H9 (cell line): ENCODE measurements around the gene STOM. TPM values are rescaled to one million over a fixed set of nuclear protein-coding genes. Genes with fewer than 3 reads are reported as not detected.

Experiments used
- DNase-seq: peaks from one replicate; pipeline ENCODE4 v3.0.0-alpha.2; 2017
- H2AFZ ChIP-seq: one replicate; pipeline ENCODE4 v1.6.1; 2013; ENCODE audit warnings: mild to moderate bottlenecking, low read length, control low read depth, moderate library complexity
- H2AK5ac ChIP-seq: 2 replicates; pipeline ENCODE4 v1.6.1; 2013; ENCODE audit warnings: low read length, control low read depth, mixed read lengths; ENCODE audit not compliant: insufficient read length
- H2BK120ac ChIP-seq: one replicate; pipeline ENCODE4 v1.6.1; 2013; ENCODE audit warnings: low read depth, mild to moderate bottlenecking, low read length, control low read depth, inconsistent platforms; ENCODE audit not compliant: poor library complexity, severe bottlenecking
- H2BK12ac ChIP-seq: 2 replicates; pipeline ENCODE4 v1.6.1; 2013; ENCODE audit warnings: low read length, control low read depth, mixed read lengths, low read depth; ENCODE audit not compliant: insufficient read length
- H2BK15ac ChIP-seq: 2 replicates; pipeline ENCODE4 v1.6.1; 2013; ENCODE audit warnings: low read depth, low read length, control low read depth
- H2BK20ac ChIP-seq: one replicate; pipeline ENCODE4 v1.6.1; 2013; ENCODE audit warnings: low read depth, mild to moderate bottlenecking, low read length, control low read depth, inconsistent platforms; ENCODE audit not compliant: poor library complexity, severe bottlenecking
- H2BK5ac ChIP-seq: 2 replicates; pipeline ENCODE4 v1.6.1; 2013; ENCODE audit warnings: low read length, control low read depth, mixed read lengths; ENCODE audit not compliant: insufficient read length
- H3K14ac ChIP-seq: 2 replicates; pipeline ENCODE4 v1.6.1; 2013; ENCODE audit warnings: low read length, control low read depth; ENCODE audit not compliant: insufficient read depth
- H3K18ac ChIP-seq: 2 replicates; pipeline ENCODE4 v1.6.1; 2013; ENCODE audit warnings: low read depth, mild to moderate bottlenecking, mixed read lengths, low read length, control low read depth; ENCODE audit not compliant: insufficient read length
- H3K23ac ChIP-seq: 2 replicates; pipeline ENCODE4 v1.6.1; 2013; ENCODE audit warnings: low read length, control low read depth, mixed read lengths, low read depth; ENCODE audit not compliant: insufficient read length
- H3K23me2 ChIP-seq: 2 replicates; pipeline ENCODE4 v1.6.1; 2013; ENCODE audit warnings: low read depth, mild to moderate bottlenecking, mixed read lengths, low read length, control low read depth; ENCODE audit not compliant: insufficient read length, poor library complexity, severe bottlenecking
- H3K27ac ChIP-seq: 2 replicates; pipeline ENCODE4 v1.5.1; 2013; ENCODE audit warnings: low read length, control low read depth, mixed read lengths, low read depth; ENCODE audit not compliant: insufficient read length
- H3K27me3 ChIP-seq: 2 replicates; pipeline ENCODE4 v1.6.1; 2013; ENCODE audit warnings: low read length, control low read depth, inconsistent platforms; ENCODE audit not compliant: insufficient read depth
- H3K4ac ChIP-seq: 2 replicates; pipeline ENCODE4 v1.6.1; 2013; ENCODE audit warnings: low read depth, mild to moderate bottlenecking, control low read depth, inconsistent platforms, low read length, moderate library complexity
- H3K4me1 ChIP-seq: 2 replicates; pipeline ENCODE4 v1.6.1; 2013; ENCODE audit warnings: low read length, control low read depth, inconsistent platforms; ENCODE audit not compliant: insufficient read depth
- H3K4me2 ChIP-seq: 2 replicates; pipeline ENCODE4 v1.6.1; 2013; ENCODE audit warnings: low read length, control low read depth, mixed read lengths; ENCODE audit not compliant: insufficient read length, insufficient read depth
- H3K56ac ChIP-seq: 2 replicates; pipeline ENCODE4 v1.6.1; 2013; ENCODE audit warnings: low read depth, mild to moderate bottlenecking, mixed read lengths, low read length, control low read depth; ENCODE audit not compliant: insufficient read length
- H3K79me1 ChIP-seq: 2 replicates; pipeline ENCODE4 v1.6.1; 2013; ENCODE audit warnings: low read depth, mild to moderate bottlenecking, moderate library complexity, low read length, control low read depth, inconsistent platforms; ENCODE audit not compliant: insufficient read depth, poor library complexity, severe bottlenecking
- H3K79me2 ChIP-seq: 2 replicates; pipeline ENCODE4 v1.6.1; 2013; ENCODE audit warnings: low read length, control low read depth, inconsistent platforms; ENCODE audit not compliant: insufficient read depth
- H3K9ac ChIP-seq: 2 replicates; pipeline ENCODE4 v1.6.1; 2013; ENCODE audit warnings: low read length, control low read depth, mixed read lengths; ENCODE audit not compliant: insufficient read length; ENCODE audit errors: extremely low read depth
- H3K9me3 ChIP-seq: one replicate; pipeline ENCODE4 v1.6.1; 2013; ENCODE audit warnings: low read depth, low read length, inconsistent platforms; ENCODE audit not compliant: control insufficient read depth
- H3T11ph ChIP-seq: one replicate; pipeline ENCODE4 v1.6.1; 2013; ENCODE audit warnings: mild to moderate bottlenecking, low read length, control low read depth, inconsistent platforms
- H4K20me1 ChIP-seq: one replicate; pipeline ENCODE4 v1.6.1; 2013; ENCODE audit not compliant: control insufficient read depth, insufficient read length, insufficient read depth
- H4K5ac ChIP-seq: 2 replicates; pipeline ENCODE4 v1.6.1; 2013; ENCODE audit warnings: low read depth, mild to moderate bottlenecking, mixed read lengths, low read length, control low read depth; ENCODE audit not compliant: insufficient read length
- H4K8ac ChIP-seq: replicated peaks from 2 replicates; pipeline ENCODE4 v1.6.1; 2013; ENCODE audit warnings: low read length, control low read depth, mixed read lengths, low read depth; ENCODE audit not compliant: insufficient read length
- H4K91ac ChIP-seq: 2 replicates; pipeline ENCODE4 v1.6.1; 2013; ENCODE audit warnings: low read depth, mild to moderate bottlenecking, moderate library complexity, mixed read lengths, low read length, control low read depth; ENCODE audit not compliant: insufficient read length
- H3K27ac Mint-ChIP-seq, 3 experiments: 2 replicates in 2 of 3; 3 replicates in 1 of 3; pipeline ENCODE4 v1.8.0; 2020 to 2021; ENCODE audit warnings: mixed read lengths in 3 of 3, mild to moderate bottlenecking in 1 of 3, moderate library complexity in 1 of 3
- H3K27me3 Mint-ChIP-seq: 2 replicates; pipeline ENCODE4 v1.8.0; 2021; ENCODE audit warnings: low read depth, mild to moderate bottlenecking, moderate library complexity, mixed read lengths
- H3K36me3 Mint-ChIP-seq, 3 experiments: 2 replicates in 2 of 3; 3 replicates in 1 of 3; pipeline ENCODE4 v1.8.0; 2020 to 2021; ENCODE audit warnings: low read depth in 3 of 3, mixed read lengths in 3 of 3; ENCODE audit not compliant: insufficient read depth in 1 of 3
- H3K4me1 Mint-ChIP-seq, 2 experiments: 2 replicates each; pipeline ENCODE4 v1.8.0; 2020; ENCODE audit warnings: mixed read lengths in 2 of 2
- H3K4me3 Mint-ChIP-seq, 2 experiments: 2 replicates in 1 of 2; 3 replicates in 1 of 2; pipeline ENCODE4 v1.8.0; 2020 to 2021; ENCODE audit warnings: mild to moderate bottlenecking in 2 of 2, mixed read lengths in 2 of 2, moderate library complexity in 1 of 2
- H3K9me3 Mint-ChIP-seq, 2 experiments: 2 replicates in 1 of 2; 3 replicates in 1 of 2; pipeline ENCODE4 v1.8.0; 2020; ENCODE audit warnings: mild to moderate bottlenecking in 2 of 2, mixed read lengths in 2 of 2, moderate library complexity in 1 of 2
- CTCF ChIP-seq: fragments of 200-600 bp; sonication (generic); conservative IDR thresholded peaks from 3 replicates; pipeline ENCODE4 v1.8.0; 2021; ENCODE audit warnings: antibody characterized with exemption, mild to moderate bottlenecking
- WGBS: extraction: QIAGEN DNeasy Blood & Tissue Kit; methylation state at CpG from one replicate; pipeline ENCODE4 v1.1.7; 2013; ENCODE audit warnings: missing lambda C conversion rate, low lambda C conversion rate, mixed read lengths; ENCODE audit not compliant: insufficient read length; ENCODE audit errors: extremely low coverage; 5-methylcytosine and 5-hydroxymethylcytosine counted together
- total RNA-seq: library from RNA; stranded (reverse); gene quantifications from 2 replicates; pipeline ENCODE4 v1.2.1, GENCODE V29; 2021

Gene STOM
- total RNA-seq, 1 experiment from 2014 or later: 15.3 TPM

- H3K23me2 ChIP-seq: no peaks in the 10 kb centered on the region
- no peak overlapping the region for H3K9ac ChIP-seq
- no peak overlapping the region for H3K27ac ChIP-seq
- H3K56ac ChIP-seq: no peak overlapping the region
- no peaks in the 10 kb centered on the region for H3K9me3 ChIP-seq
- no peaks in the 10 kb centered on the region for H4K20me1 ChIP-seq
- H2AFZ ChIP-seq: no peak overlapping the region
- WGBS: no CpG with 5 or more reads among the region's 3 CpGs
- no peak overlapping the region for H2BK120ac ChIP-seq
- H4K8ac ChIP-seq: no peak overlapping the region
- H3K4me3 Mint-ChIP-seq: no peak overlapping the region
- no peak for DNase-seq
- H3K36me3 Mint-ChIP-seq: no peaks in the 10 kb centered on the region
- H2BK20ac ChIP-seq: no peak overlapping the region
- no peaks in the 10 kb centered on the region for H3K4me1 ChIP-seq
- H3K27ac Mint-ChIP-seq: no peak overlapping the region
- no peak overlapping the region for H3T11ph ChIP-seq
- no peak overlapping the region for H3K23ac ChIP-seq
- H3K4me2 ChIP-seq: no peak overlapping the region
- TF ChIP-seq CTCF: no peak
- no peak overlapping the region for H2BK12ac ChIP-seq
- no peaks in the 10 kb centered on the region for H3K9me3 Mint-ChIP-seq
- no peak overlapping the region for H2AK5ac ChIP-seq
- H4K5ac ChIP-seq: no peak overlapping the region
- H3K27me3 Mint-ChIP-seq: peaks cover 15% of the 10 kb centered on the region
- H2BK15ac ChIP-seq: no peak overlapping the region
- H3K4me1 Mint-ChIP-seq: peaks cover 18 to 19% of the 10 kb centered on the region in 2 experiments
- no peak overlapping the region for H4K91ac ChIP-seq
- no peaks in the 10 kb centered on the region for H3K79me2 ChIP-seq
- H3K18ac ChIP-seq: no peak overlapping the region
- no peak overlapping the region; the same call in 1 of the 2 replicates for H3K14ac ChIP-seq
- no peaks in the 10 kb centered on the region for H3K79me1 ChIP-seq
- no peak overlapping the region for H3K4ac ChIP-seq
- no peaks in the 10 kb centered on the region; the same call in 1 of the 2 replicates for H3K27me3 ChIP-seq
- no peak overlapping the region for H2BK5ac ChIP-seq
These were observed 41.9 kb upstream of the STOM start for GRCh38 chr9:121411993-121412392.
